Astrocyte of the spinal cord (primary cell): ENCODE measurements around the gene ZNF280A.
"Not testable (repeated sequence)": the region's sequence is repeated elsewhere in the genome, so short reads cannot be mapped to it uniquely, and the experiment has no call there.

Experiments used
- DNase-seq: peaks from one replicate; pipeline ENCODE4 v3.0.0; 2011; ENCODE audit warnings: low read depth, low spot score
- H3K4me3 ChIP-seq: 2 replicates; pipeline ENCODE4 v1.5.1; 2011; ENCODE audit warnings: low read depth, mild to moderate bottlenecking, low read length, moderate library complexity
- in situ Hi-C: cut with HindIII; loops from 2 replicates; pipeline ENCODE4 v1.10.0; 2017; ENCODE audit warnings: low sequenced_read_pairs
- TF ChIP-seq, protein P1 (sequence below): IDR thresholded peaks from 2 replicates; pipeline ENCODE4 v1.5.1; 2012; ENCODE audit warnings: low read depth, mild to moderate bottlenecking, low read length, inconsistent platforms

ZNF280A gene

DNA sequence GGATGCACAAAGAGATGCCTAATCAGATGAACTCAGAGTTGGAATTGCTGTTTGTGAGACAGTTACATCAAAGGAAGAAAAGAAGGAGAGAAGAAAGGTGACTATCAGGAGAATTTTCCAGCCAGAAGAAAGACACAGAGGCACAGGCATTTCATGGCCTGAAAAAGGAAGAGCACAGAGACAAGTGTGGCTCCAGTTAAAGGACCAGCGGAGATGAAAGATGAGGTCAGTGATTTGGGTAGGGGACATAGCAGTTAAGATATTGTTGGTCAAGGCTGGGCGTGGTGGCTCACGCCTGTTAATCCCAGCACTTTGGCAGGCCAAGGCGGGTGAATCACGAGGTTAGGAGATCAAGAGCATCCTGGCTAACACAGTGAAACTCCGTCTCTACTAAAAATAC is 3.4 kb upstream of the ZNF280A start:
- in situ Hi-C loops = no loop called here
- TF ChIP-seq, protein P1, sequence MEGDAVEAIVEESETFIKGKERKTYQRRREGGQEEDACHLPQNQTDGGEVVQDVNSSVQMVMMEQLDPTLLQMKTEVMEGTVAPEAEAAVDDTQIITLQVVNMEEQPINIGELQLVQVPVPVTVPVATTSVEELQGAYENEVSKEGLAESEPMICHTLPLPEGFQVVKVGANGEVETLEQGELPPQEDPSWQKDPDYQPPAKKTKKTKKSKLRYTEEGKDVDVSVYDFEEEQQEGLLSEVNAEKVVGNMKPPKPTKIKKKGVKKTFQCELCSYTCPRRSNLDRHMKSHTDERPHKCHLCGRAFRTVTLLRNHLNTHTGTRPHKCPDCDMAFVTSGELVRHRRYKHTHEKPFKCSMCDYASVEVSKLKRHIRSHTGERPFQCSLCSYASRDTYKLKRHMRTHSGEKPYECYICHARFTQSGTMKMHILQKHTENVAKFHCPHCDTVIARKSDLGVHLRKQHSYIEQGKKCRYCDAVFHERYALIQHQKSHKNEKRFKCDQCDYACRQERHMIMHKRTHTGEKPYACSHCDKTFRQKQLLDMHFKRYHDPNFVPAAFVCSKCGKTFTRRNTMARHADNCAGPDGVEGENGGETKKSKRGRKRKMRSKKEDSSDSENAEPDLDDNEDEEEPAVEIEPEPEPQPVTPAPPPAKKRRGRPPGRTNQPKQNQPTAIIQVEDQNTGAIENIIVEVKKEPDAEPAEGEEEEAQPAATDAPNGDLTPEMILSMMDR = no peak
- DNase-seq = no peak
- no peak overlapping the region for H3K4me3 ChIP-seq

DNA sequence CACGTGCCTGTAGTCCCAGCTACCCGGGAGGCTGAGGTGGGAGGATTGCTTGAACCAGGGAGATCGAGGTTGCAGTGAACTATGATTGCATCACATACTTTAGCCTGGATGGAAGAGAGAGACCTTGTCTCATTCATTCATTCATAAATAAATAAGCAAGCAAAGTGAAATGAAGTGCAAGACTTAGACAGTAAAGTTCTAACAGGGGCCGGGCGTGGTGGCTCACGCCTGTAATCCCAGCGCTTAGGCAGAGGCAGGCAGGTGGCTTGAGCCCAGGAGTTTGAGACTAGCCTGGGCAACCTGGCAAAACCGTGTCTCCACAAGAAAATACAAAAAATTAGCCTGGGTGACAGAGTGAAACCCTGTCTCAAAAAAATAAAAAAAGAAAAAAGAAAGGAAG is 1.6 kb upstream of the ZNF280A start:
- in situ Hi-C loops = no loop called here
- no peak for DNase-seq
- TF ChIP-seq, protein P1 = no peak
- no peak overlapping the region for H3K4me3 ChIP-seq

DNA sequence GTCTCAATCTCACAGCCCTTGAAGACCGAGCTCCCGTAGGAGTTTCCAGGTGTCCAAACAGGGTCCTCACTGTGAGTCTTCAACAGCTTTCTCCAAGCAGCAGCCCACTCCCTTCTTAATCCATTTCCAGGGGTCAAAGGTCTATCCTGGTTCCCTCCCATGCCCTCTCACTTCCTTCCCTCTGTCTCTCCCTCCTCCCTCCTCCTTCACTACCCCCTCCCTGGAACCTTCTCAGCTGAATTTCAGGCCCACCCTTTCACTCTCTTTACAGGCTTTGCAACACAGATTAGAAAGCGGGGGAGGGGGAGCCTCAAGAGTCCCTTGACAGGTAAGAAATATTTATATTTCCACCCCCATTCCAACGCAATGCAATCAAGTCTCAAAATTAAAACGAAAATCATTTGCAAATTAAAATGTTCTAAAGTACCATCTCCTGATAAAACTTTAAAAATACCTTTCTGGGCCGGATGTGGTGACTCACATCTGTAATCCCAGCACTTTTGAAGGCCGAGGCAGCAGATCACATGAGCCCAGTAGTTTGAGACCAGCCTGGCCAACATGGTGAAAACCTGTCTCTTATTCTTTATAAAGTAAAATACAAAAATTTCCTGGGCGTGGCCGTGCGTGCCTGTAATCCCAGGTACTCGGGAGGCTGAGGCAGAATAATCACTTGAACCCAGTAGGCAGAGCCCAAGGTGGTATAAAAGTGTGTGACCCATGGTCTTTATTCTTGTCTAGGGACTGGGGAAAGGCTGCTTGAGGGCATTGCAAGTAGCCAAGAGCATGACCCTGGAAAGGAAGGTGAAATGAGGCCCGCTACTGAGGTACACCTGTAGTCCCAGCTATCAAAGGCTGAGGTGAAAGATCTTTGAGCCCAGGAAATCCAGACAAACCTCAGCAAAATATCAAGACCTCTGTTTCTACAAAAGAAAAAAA is 865 bp upstream of the ZNF280A start:
- DNase-seq = no peak
- in situ Hi-C loops = no loop called here
- TF ChIP-seq, protein P1 = no peak
- H3K4me3 ChIP-seq = no peak overlapping the region

DNA sequence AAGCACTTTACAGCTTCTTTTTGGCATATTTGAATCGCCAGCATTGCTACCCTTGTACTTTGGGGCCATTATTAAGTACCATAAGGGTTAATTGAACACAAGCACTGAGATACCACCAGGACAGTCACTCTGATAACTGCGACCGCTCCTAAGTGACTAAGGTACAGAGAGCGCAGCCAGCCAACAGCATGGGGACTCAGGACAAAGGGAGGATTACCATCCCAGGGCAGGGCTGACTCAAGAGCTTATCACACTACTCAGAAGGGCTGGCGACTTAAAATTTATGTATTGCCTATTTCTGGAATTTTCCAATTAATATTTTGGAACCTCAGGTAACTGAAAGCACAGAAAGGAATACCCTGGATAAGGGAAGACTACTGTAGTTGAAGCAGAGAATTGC is 479 bp downstream of the ZNF280A start:
- no peak for DNase-seq
- in situ Hi-C loops = no loop called here
- no peak overlapping the region for H3K4me3 ChIP-seq
- TF ChIP-seq, protein P1 = no peak

DNA sequence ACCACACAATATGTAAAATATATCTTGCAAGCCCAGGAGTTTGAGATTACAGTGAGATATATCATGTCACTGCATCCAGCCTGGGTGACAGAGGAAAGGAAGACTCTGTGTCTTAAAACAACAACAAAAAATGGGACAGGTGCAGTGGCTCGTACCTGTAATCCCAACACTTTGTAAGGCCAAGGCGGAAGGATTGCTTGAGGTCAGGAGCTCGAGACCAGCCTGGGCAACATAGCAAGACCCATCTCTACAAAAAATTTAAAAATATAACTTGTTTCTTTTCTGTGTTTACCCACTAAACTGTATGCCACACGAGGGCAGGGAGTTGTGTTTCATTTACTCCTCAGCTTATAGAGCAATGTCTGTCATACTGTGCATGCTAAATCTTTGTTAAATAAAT is 3.1 kb downstream of the ZNF280A start:
- in situ Hi-C loops = no loop called here
- TF ChIP-seq, protein P1 = no peak
- DNase-seq = no peak
- no peak overlapping the region for H3K4me3 ChIP-seq

DNA sequence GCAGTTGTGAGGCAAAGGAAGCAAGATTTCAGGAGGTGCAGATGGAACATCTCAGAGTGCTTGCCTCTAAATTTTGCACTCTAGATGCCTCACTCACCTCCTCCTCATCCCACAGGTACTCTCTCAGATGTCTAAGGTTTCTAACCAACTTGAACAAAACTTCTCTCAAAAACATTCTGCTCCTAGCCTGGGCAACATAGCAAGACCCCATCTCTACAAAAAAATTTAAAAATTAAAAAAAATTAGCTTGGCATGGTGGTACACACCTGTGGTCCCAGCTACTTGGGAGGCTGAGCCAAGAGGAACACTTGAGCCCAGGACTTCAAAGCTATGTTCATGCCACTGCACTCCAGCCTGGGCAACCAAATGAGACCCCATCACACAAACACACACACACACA is 4.2 kb downstream of the ZNF280A start:
- DNase-seq = no peak
- TF ChIP-seq, protein P1 = no peak
- H3K4me3 ChIP-seq = no peak overlapping the region
- in situ Hi-C loops = no loop called here

DNA sequence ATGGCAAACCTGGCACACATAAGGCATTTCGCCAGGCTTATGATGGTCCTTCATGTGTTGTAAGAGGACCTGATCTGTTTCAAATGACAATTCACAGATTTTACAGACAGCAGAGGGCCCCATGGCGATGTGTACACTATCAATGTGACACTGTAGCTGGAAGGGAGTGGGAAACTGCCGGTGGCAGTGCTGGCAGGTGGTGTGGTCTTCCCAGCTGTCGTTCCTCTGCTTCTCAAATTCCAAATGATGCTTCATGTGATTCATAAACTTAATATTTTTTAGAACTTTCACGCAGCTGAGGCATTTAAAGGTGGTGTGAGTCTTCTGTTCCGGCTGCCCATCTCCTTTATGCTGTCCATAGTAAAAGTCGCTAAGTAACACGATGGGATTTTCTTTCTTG is 5.6 kb downstream of the ZNF280A start:
- H3K4me3 ChIP-seq, in situ Hi-C loops, DNase-seq: not testable (repeated sequence)
